MG63 (cell line): ENCODE results near the gene CLIC1. TPM values are rescaled to one million over a fixed set of nuclear protein-coding genes. Genes with fewer than 3 reads are reported as not detected.

Source experiments
- total RNA-seq: library from RNA; depleted of rRNA; stranded (reverse); fragments of >200 nt; shearing (Covaris generic); gene quantifications from 2 replicates; pipeline ENCODE4 v1.2.3, GENCODE V29; 2014; ENCODE audit warnings: low replicate concordance; rRNA removed

Gene CLIC1
- total RNA-seq, 1 experiment from 2014 or later, result 764 TPM

Other genes with a start within 250 kb of the CLIC1 start
- 13.1 and 17.6 TPM in 2 replicates for gene MICB, start 238.4 kb downstream of the CLIC1 start, total RNA-seq
- not detected in 2 replicates for gene MCCD1, start 207.6 kb downstream of the CLIC1 start, total RNA-seq
- 389 and 536 TPM in 2 replicates for gene DDX39B, start 194.5 kb downstream of the CLIC1 start, total RNA-seq
- gene ATP6V1G2, start 189.9 kb downstream of the CLIC1 start, total RNA-seq, result 2.1 and 3.4 TPM in 2 replicates
- gene NFKBIL1, start 188.9 kb downstream of the CLIC1 start, total RNA-seq, result 19.7 and 29.3 TPM in 2 replicates
- not detected in 2 replicates for gene LTA, start 164.2 kb downstream of the CLIC1 start, total RNA-seq
- not detected in 2 replicates for gene TNF, start 161.0 kb downstream of the CLIC1 start, total RNA-seq
- not detected in 2 replicates for gene LTB, start 154.1 kb downstream of the CLIC1 start, total RNA-seq
- not detected in 2 replicates for gene LST1, start 150.3 kb downstream of the CLIC1 start, total RNA-seq
- gene NCR3, start 143.5 kb downstream of the CLIC1 start, total RNA-seq, result not detected in 2 replicates
- gene AIF1, start 121.3 kb downstream of the CLIC1 start, total RNA-seq, result not detected in 2 replicates
- gene PRRC2A, start 115.8 kb downstream of the CLIC1 start, total RNA-seq, result 17.1 and 18.2 TPM in 2 replicates
- 82.2 and 194 TPM in 2 replicates for gene BAG6, start 83.9 kb downstream of the CLIC1 start, total RNA-seq
- 0.56 TPM in 1 of 2 replicates, not detected in the other for gene APOM, start 80.6 kb downstream of the CLIC1 start, total RNA-seq
- 5.9 and 6.5 TPM in 2 replicates for gene C6orf47, start 75.8 kb downstream of the CLIC1 start, total RNA-seq
- gene GPANK1, start 71.5 kb downstream of the CLIC1 start, total RNA-seq, result 21.4 and 24.2 TPM in 2 replicates
- 88.8 and 99.8 TPM in 2 replicates for gene CSNK2B, start 70.5 kb downstream of the CLIC1 start, total RNA-seq
- 0.42 and 1.1 TPM in 2 replicates for gene LY6G5B, start 66.6 kb downstream of the CLIC1 start, total RNA-seq
- not detected in 2 replicates for gene LY6G5C, start 55.5 kb downstream of the CLIC1 start, total RNA-seq
- gene ABHD16A, start 33.2 kb downstream of the CLIC1 start, total RNA-seq, result 19.4 and 43.4 TPM in 2 replicates
- not detected in 2 replicates for gene LY6G6F, start 29.7 kb downstream of the CLIC1 start, total RNA-seq
- not detected in 2 replicates for gene LY6G6D, start 21.2 kb downstream of the CLIC1 start, total RNA-seq
- gene LY6G6C, start 14.8 kb downstream of the CLIC1 start, total RNA-seq, result not detected in 2 replicates
- not detected in 2 replicates for gene MPIG6B, start 13.2 kb downstream of the CLIC1 start, total RNA-seq
- 24.6 and 31.9 TPM in 2 replicates for gene DDAH2, start 7.2 kb downstream of the CLIC1 start, total RNA-seq
- gene MSH5, start 3.5 kb upstream of the CLIC1 start, total RNA-seq, result 3.1 and 6.3 TPM in 2 replicates
- gene SAPCD1, start 26.1 kb upstream of the CLIC1 start, total RNA-seq, result 2.5 TPM in 1 of 2 replicates, not detected in the other
- gene VWA7, start 40.8 kb upstream of the CLIC1 start, total RNA-seq, result 0.13 and 0.84 TPM in 2 replicates
- gene VARS1, start 59.2 kb upstream of the CLIC1 start, total RNA-seq, result 58.8 and 107 TPM in 2 replicates
- 57.0 and 58.4 TPM in 2 replicates for gene LSM2, start 70.4 kb upstream of the CLIC1 start, total RNA-seq
- 0.33 and 0.39 TPM in 2 replicates for gene HSPA1L, start 78.8 kb upstream of the CLIC1 start, total RNA-seq
- gene HSPA1A, start 79.0 kb upstream of the CLIC1 start, total RNA-seq, result 32.5 and 71.8 TPM in 2 replicates
- gene HSPA1B, start 91.2 kb upstream of the CLIC1 start, total RNA-seq, result 48.7 and 72.1 TPM in 2 replicates
- 11.7 and 14.6 TPM in 2 replicates for gene NEU1, start 126.3 kb upstream of the CLIC1 start, total RNA-seq
- gene SLC44A4, start 142.5 kb upstream of the CLIC1 start, total RNA-seq, result not detected in 2 replicates
- gene EHMT2, start 161.2 kb upstream of the CLIC1 start, total RNA-seq, result 30.4 and 38.9 TPM in 2 replicates
- 0.67 and 9.3 TPM in 2 replicates for gene ZBTB12, start 165.6 kb upstream of the CLIC1 start, total RNA-seq
- gene C2, start 191.2 kb upstream of the CLIC1 start, total RNA-seq, result 0.13 and 0.20 TPM in 2 replicates
- gene CFB, start 209.6 kb upstream of the CLIC1 start, total RNA-seq, result 2.2 and 6.9 TPM in 2 replicates
- 111 and 131 TPM in 2 replicates for gene NELFE, start 222.4 kb upstream of the CLIC1 start, total RNA-seq
- gene SKIC2, start 222.6 kb upstream of the CLIC1 start, total RNA-seq, result 22.9 and 25.2 TPM in 2 replicates
- 9.8 and 13.7 TPM in 2 replicates for gene DXO, start 235.6 kb upstream of the CLIC1 start, total RNA-seq
- gene C4A, start 245.5 kb upstream of the CLIC1 start, total RNA-seq, result 0.26 TPM in 1 of 2 replicates, not detected in the other